DOHH2 (cell line): ENCODE results near the gene STEAP3.
A peak's percentile ranks its signal among the peaks of the same experiment; 100 is the strongest.

Source experiments
- H3F3A ChIP-seq: fragments of 200-600 bp; sonication (generic), shearing (Covaris generic); 2 replicates; pipeline ENCODE4 v1.6.0; 2016; ENCODE audit warnings: antibody characterized with exemption, mild to moderate bottlenecking; ENCODE audit not compliant: control insufficient read depth, insufficient read depth
- H3K27ac ChIP-seq: fragments of 200-600 bp; sonication (generic); 2 replicates; pipeline ENCODE4 v1.5.1; 2014; ENCODE audit warnings: low read depth, mild to moderate bottlenecking, low read length, moderate library complexity
- H3K27me3 ChIP-seq: fragments of 200-600 bp; sonication (generic); 2 replicates; pipeline ENCODE4 v1.6.1; 2014; ENCODE audit warnings: mild to moderate bottlenecking, low read length, mixed read lengths; ENCODE audit not compliant: control insufficient read depth
- H3K36me3 ChIP-seq: fragments of 200-600 bp; sonication (generic); 2 replicates; pipeline ENCODE4 v1.6.1; 2014; ENCODE audit warnings: mild to moderate bottlenecking, low read length, moderate library complexity, mixed read lengths; ENCODE audit not compliant: control insufficient read depth
- H3K4me1 ChIP-seq: fragments of 200-600 bp; sonication (generic); 2 replicates; pipeline ENCODE4 v1.6.1; 2014; ENCODE audit warnings: mild to moderate bottlenecking, low read length, mixed read lengths; ENCODE audit not compliant: control insufficient read depth
- H3K4me2 ChIP-seq: fragments of 200-600 bp; sonication (generic); 2 replicates; pipeline ENCODE4 v1.6.0; 2014; ENCODE audit warnings: mild to moderate bottlenecking, low read length, moderate library complexity
- H3K4me3 ChIP-seq: fragments of 200-600 bp; sonication (generic); 2 replicates; pipeline ENCODE4 v1.5.1; 2014; ENCODE audit warnings: mild to moderate bottlenecking, low read length, mixed read lengths
- H3K79me2 ChIP-seq: fragments of 200-600 bp; sonication (generic); 2 replicates; pipeline ENCODE4 v1.6.1; 2014; ENCODE audit warnings: mild to moderate bottlenecking, low read length, mixed read lengths; ENCODE audit not compliant: control insufficient read depth
- H3K9me2 ChIP-seq: fragments of 200-600 bp; sonication (generic); replicated peaks from 2 replicates; pipeline ENCODE4 v1.6.1; 2014; ENCODE audit warnings: mild to moderate bottlenecking, low read length, mixed read lengths; ENCODE audit not compliant: control insufficient read depth
- H3K9me3 ChIP-seq: fragments of 200-600 bp; sonication (generic); 2 replicates; pipeline ENCODE4 v1.6.1; 2014; ENCODE audit warnings: antibody characterized with exemption, low read length, mixed read lengths; ENCODE audit not compliant: control insufficient read depth, insufficient read depth
- H4K20me1 ChIP-seq: fragments of 200-600 bp; sonication (generic); 2 replicates; pipeline ENCODE4 v1.6.0; 2014; ENCODE audit warnings: low read depth, mild to moderate bottlenecking, antibody characterized with exemption, low read length, moderate library complexity; ENCODE audit not compliant: control insufficient read depth, insufficient read depth
- CTCF ChIP-seq: fragments of 200-600 bp; sonication (generic); IDR thresholded peaks from one replicate; pipeline ENCODE4 v1.5.1; 2014; ENCODE audit warnings: antibody characterized with exemption, mild to moderate bottlenecking, low read depth, low read length; ENCODE audit not compliant: poor library complexity, severe bottlenecking
- EZH2phosphoT487 ChIP-seq: fragments of 200-600 bp; sonication (generic); IDR thresholded peaks from 2 replicates; pipeline ENCODE4 v1.6.1; 2017; ENCODE audit warnings: borderline replicate concordance, mild to moderate bottlenecking, antibody characterized with exemption, low read length, moderate library complexity, mixed read lengths

STEAP3 gene

GRCh38 chr2:119223521-119224390, at the start of gene STEAP3:
Gene STEAP3 (plus strand): TSS chr2:119223834. CDS start chr2:119231013, 7,179 bp downstream.
- Histone ChIP-seq H3K9me3 (no peaks in the 10 kb centered on the region), H3K4me1 (peaks cover 8% of the 10 kb centered on the region), H3K27me3 (peaks cover 49% of the 10 kb centered on the region), H3F3A (no peaks in the 10 kb centered on the region), H4K20me1 (no peaks in the 10 kb centered on the region), H3K79me2 (no peaks in the 10 kb centered on the region), H3K27ac (no peak within 1 kb of the TSS), H3K4me3 (peak within 1 kb of the TSS; percentile 60), H3K4me2 (peak within 1 kb of the TSS; percentile 80), H3K9me2 (no peaks in the 10 kb centered on the region), H3K36me3 (no peaks in the 10 kb centered on the region)
- TF ChIP-seq CTCF = no peak
- TF ChIP-seq EZH2phosphoT487 = peak; percentile 75; the same call in 1 of the 2 replicates

GRCh38 chr2:119174216-119174992, 49.2 kb upstream of the STEAP3 start:
- Histone ChIP-seq H3K4me3 (no peak overlapping the region), H3K4me2 (no peak overlapping the region), H4K20me1 (peaks cover 5% of the 10 kb centered on the region; the same call in 1 of the 2 replicates), H3K9me3 (no peaks in the 10 kb centered on the region), H3K36me3 (no peaks in the 10 kb centered on the region), H3K9me2 (no peaks in the 10 kb centered on the region), H3K79me2 (no peaks in the 10 kb centered on the region), H3K4me1 (no peaks in the 10 kb centered on the region), H3K27me3 (no peaks in the 10 kb centered on the region), H3K27ac (no peak overlapping the region), H3F3A (no peaks in the 10 kb centered on the region)
- TF ChIP-seq CTCF (peak; percentile 98), EZH2phosphoT487 (no peak)

GRCh38 chr2:119174993-119175347, 48.7 kb upstream of the STEAP3 start:
- no peak overlapping the region for H3K4me3 ChIP-seq
- H4K20me1 ChIP-seq = peaks cover 5% of the 10 kb centered on the region; the same call in 1 of the 2 replicates

More at GRCh38 chr2:119174993-119175347, 48.7 kb upstream of the STEAP3 start:
- Histone ChIP-seq H3K36me3 (no peaks in the 10 kb centered on the region), H3K9me3 (no peaks in the 10 kb centered on the region), H3K4me1 (no peaks in the 10 kb centered on the region), H3K27ac (no peak overlapping the region), H3K4me2 (no peak overlapping the region), H3F3A (no peaks in the 10 kb centered on the region), H3K27me3 (no peaks in the 10 kb centered on the region), H3K79me2 (no peaks in the 10 kb centered on the region), H3K9me2 (no peaks in the 10 kb centered on the region)
- TF ChIP-seq EZH2phosphoT487 = no peak
- no peak for TF ChIP-seq CTCF
